K562 (cell line): Measurements from ENCODE around the gene PCED1B. TPM values are rescaled to one million over a fixed set of nuclear protein-coding genes. Genes with fewer than 3 reads are reported as not detected.

Experiments
- ATAC-seq: fragments of 200-7000 bp; cut with Tn5 transposase; 3 replicates; pipeline ENCODE4 v1.9.1; 2020; ENCODE audit warnings: moderate library complexity
- BruUV-seq: library from RNA; stranded (reverse); fragments of 400-500 nt; replicated peaks from 2 replicates; lab custom pipeline; 2021; lab: Mats Ljungman, UMichigan
- CTCF ChIA-PET: fragments of 300-600 bp; formaldehyde crosslinking; extraction: SDS; loops from one replicate; lab custom pipeline; 2021; ENCODE audit warnings: low intra/inter-chr PET ratio; lab: Yijun Ruan, JAX
- POLR2A ChIA-PET: fragments of 300-600, 350-650 bp; sonication (Branson Sonifier 250); formaldehyde crosslinking; extraction: SDS; loops from one replicate; lab custom pipeline; 2021; ENCODE audit warnings: antibody characterized with exemption, inconsistent platforms; lab: Yijun Ruan, JAX
- DNase-seq, 4 experiments: peaks; one replicate each; pipeline versions ENCODE4 v3.0.0 to v3.0.0-alpha.2; 2011 to 2018; ENCODE audit warnings: low spot score in 3 of 4, mixed read lengths in 3 of 4; ENCODE audit errors: extremely low read depth in 1 of 4
- FAIRE-seq: peaks from 2 replicates; lab custom pipeline; 2011; peaks lifted over from hg19 to GRCh38; lab: Jason Lieb, UNC
- H2AFZ ChIP-seq: 2 replicates; pipeline ENCODE4 v1.6.0; 2011; ENCODE audit warnings: low read depth, low read length, control low read depth, inconsistent platforms
- H3K27ac ChIP-seq: fragments of 200-600 bp; 3 replicates; pipeline ENCODE4 v1.8.0; 2011; ENCODE audit warnings: low read depth, mild to moderate bottlenecking, control low read depth, inconsistent platforms, low read length, moderate library complexity, mixed read lengths; ENCODE audit errors: extremely low read depth
- H3K27me3 ChIP-seq, 2 experiments: fragments of 300-600 bp in 1 of 2; 2 replicates in 1 of 2; 3 replicates in 1 of 2; pipeline versions ENCODE4 v1.6.0 to v1.8.0; 2011; ENCODE audit warnings: inconsistent platforms in 2 of 2, low read length in 2 of 2, mild to moderate bottlenecking in 1 of 2, mixed read lengths in 1 of 2, moderate library complexity in 1 of 2; ENCODE audit not compliant: control insufficient read depth in 2 of 2, insufficient read depth in 2 of 2
- H3K36me3 ChIP-seq: fragments of 300-600 bp; 3 replicates; pipeline ENCODE4 v1.8.0; 2011; ENCODE audit warnings: mild to moderate bottlenecking, low read length, inconsistent platforms; ENCODE audit not compliant: control insufficient read depth, insufficient read depth
- H3K4me1 ChIP-seq, 2 experiments: fragments of 200-600 bp in 1 of 2; replicated peaks in 1 of 2; 2 replicates in 1 of 2; 3 replicates in 1 of 2; pipeline versions ENCODE4 v1.5.1 to v1.8.0; 2011; ENCODE audit warnings: inconsistent platforms in 2 of 2, low read length in 2 of 2, mild to moderate bottlenecking in 1 of 2, mixed read lengths in 1 of 2, moderate library complexity in 1 of 2; ENCODE audit not compliant: control insufficient read depth in 2 of 2, insufficient read depth in 2 of 2
- H3K4me2 ChIP-seq: 2 replicates; pipeline ENCODE4 v1.6.1; 2011; ENCODE audit warnings: low read length, control low read depth, inconsistent platforms, mixed read lengths; ENCODE audit not compliant: insufficient read depth
- H3K4me3 ChIP-seq: fragments of 200-600 bp; sonication (generic), shearing (Covaris generic); 2 replicates; pipeline ENCODE4 v1.5.1; 2016; ENCODE audit warnings: control low read depth, inconsistent platforms
- H3K79me2 ChIP-seq: fragments of 200-600 bp; 3 replicates; pipeline ENCODE4 v1.8.0; 2011; ENCODE audit warnings: low read length, inconsistent platforms; ENCODE audit not compliant: control insufficient read depth, insufficient read depth
- H3K9ac ChIP-seq, 2 experiments: 2 replicates each; pipeline versions ENCODE4 v1.6.0 to v1.6.1; 2011; ENCODE audit warnings: low read depth in 2 of 2, low read length in 2 of 2, control low read depth in 1 of 2, inconsistent platforms in 1 of 2, mild to moderate bottlenecking in 1 of 2, mixed read lengths in 1 of 2; ENCODE audit not compliant: insufficient read depth in 1 of 2
- H3K9me1 ChIP-seq: one replicate; pipeline ENCODE4 v1.6.0; 2011; ENCODE audit warnings: inconsistent platforms, mild to moderate bottlenecking, low read length, moderate library complexity; ENCODE audit not compliant: control insufficient read depth, insufficient read depth
- H3K9me3 ChIP-seq: replicated peaks from 2 replicates; pipeline ENCODE4 v1.5.1; 2011; ENCODE audit warnings: low read depth, low read length, inconsistent platforms; ENCODE audit not compliant: control insufficient read depth, insufficient read depth
- H4K20me1 ChIP-seq: replicated peaks from 2 replicates; pipeline ENCODE4 v1.6.1; 2011; ENCODE audit warnings: low read length, inconsistent platforms, mixed read lengths; ENCODE audit not compliant: control insufficient read depth, insufficient read depth
- ERF ChIP-seq: fragments of 450-650 bp; formaldehyde crosslinking; IDR thresholded peaks from 2 replicates; pipeline ENCODE4 v1.4.0; 2020; ENCODE audit warnings: mild to moderate bottlenecking, mixed read lengths
- HINFP ChIP-seq: fragments of 450-650 bp; conservative IDR thresholded peaks from 2 replicates; pipeline ENCODE4 v1.6.1; 2016; ENCODE audit warnings: missing genetic modification characterization, low read depth, mild to moderate bottlenecking, control low read depth, missing compliant biosample characterization
- NR4A1 ChIP-seq, 2 experiments: fragments of 250-450 bp in 1 of 2; fragments of 450-650 bp in 1 of 2; sonication (Bioruptor Pico) in 1 of 2; IDR thresholded peaks; 2 replicates each; pipeline versions ENCODE4 v1.4.0 to v1.6.1; 2016 to 2020; ENCODE audit warnings: mild to moderate bottlenecking in 2 of 2, missing compliant biosample characterization in 1 of 2, missing genetic modification characterization in 1 of 2, moderate library complexity in 1 of 2
- NUFIP1 ChIP-seq: fragments of 450-650 bp; IDR thresholded peaks from 2 replicates; pipeline ENCODE4 v1.6.1; 2018; ENCODE audit not compliant: partially characterized antibody
- RFX1 ChIP-seq: fragments of 450-650 bp; IDR thresholded peaks from 2 replicates; pipeline ENCODE4 v1.6.1; 2016; ENCODE audit warnings: mild to moderate bottlenecking, moderate library complexity
- YY1 ChIP-seq, 3 experiments: IDR thresholded peaks; 2 replicates each; pipeline ENCODE4 v1.6.1; 2011; ENCODE audit warnings: low read length in 2 of 3, mild to moderate bottlenecking in 2 of 3, moderate library complexity in 2 of 3, borderline replicate concordance in 1 of 3, control low read depth in 1 of 3, low read depth in 1 of 3; ENCODE audit not compliant: insufficient read depth in 3 of 3, insufficient replicate concordance in 2 of 3, control insufficient read depth in 1 of 3, insufficient read length in 1 of 3; ENCODE audit errors: extremely low read depth in 1 of 3
- ZBTB7A ChIP-seq: IDR thresholded peaks from 2 replicates; pipeline ENCODE4 v1.6.1; 2011; ENCODE audit warnings: low read depth, mild to moderate bottlenecking, low read length, moderate library complexity, borderline replicate concordance; ENCODE audit not compliant: control insufficient read depth
- ZNF165 ChIP-seq: fragments of 250-450 bp; sonication (Bioruptor Pico); IDR thresholded peaks from 2 replicates; pipeline ENCODE4 v1.4.0; 2020; ENCODE audit warnings: borderline replicate concordance
- ZNF197 ChIP-seq: fragments of 200-800 bp; sonication (Bioruptor generic); IDR thresholded peaks from 2 replicates; pipeline ENCODE4 v1.6.1; 2016; ENCODE audit warnings: low read depth, missing genetic modification characterization, missing compliant biosample characterization
- ZNF696 ChIP-seq: fragments of 250-450 bp; sonication (Bioruptor Pico); conservative IDR thresholded peaks from 2 replicates; pipeline ENCODE4 v1.4.0; 2020; ENCODE audit warnings: mild to moderate bottlenecking, moderate library complexity
- WGBS: fragments of 100-300 bp; shearing (Covaris generic); methylation state at CpG from one replicate; pipeline ENCODE4 v1.1.6; 2016; ENCODE audit warnings: low coverage, mixed read lengths; ENCODE audit not compliant: insufficient coverage; ENCODE audit errors: missing lambda C conversion rate; 5-methylcytosine and 5-hydroxymethylcytosine counted together
- in situ Hi-C: fragments of 300-500 bp; cut with MboI; formaldehyde crosslinking; loops from 4 replicates; pipeline ENCODE4 v1.15.0; 2018; ENCODE audit warnings: inconsistent platforms, mixed read lengths
- intact Hi-C: fragments of 100-400 bp; cut with micrococcal nuclease; formaldehyde crosslinking; loops from 2 replicates; pipeline ENCODE4 v1.14.2; 2022
- polyA plus RNA-seq, 8 experiments: library from polyadenylated mRNA; depleted of rRNA in 4 of 8; stranded (reverse) in 5 of 8; unstranded in 3 of 8; fragments of >200 nt; fragmentation: Nextera tagmentation in 2 of 8; fragmentation: Illumina TruSeq in 1 of 8; extraction: Ambion mirVana in 2 of 8; extraction: Trizol in 1 of 8; gene quantifications; 2 replicates each; pipeline versions ENCODE4 v1.2.1 to v1.2.3, GENCODE V29; 2011 to 2014; ENCODE audit warnings: inconsistent platforms in 1 of 8, missing spikeins in 1 of 8
- total RNA-seq, 7 experiments: library from RNA; depleted of rRNA in 6 of 7; stranded (reverse); fragments of >200 nt in 6 of 7; fragmentation: Illumina TruSeq in 2 of 7; extraction: Trizol in 2 of 7; gene quantifications; 2 replicates each; pipeline versions ENCODE4 v1.2.1 to v1.2.3, GENCODE V29; 2011 to 2021; ENCODE audit warnings: low replicate concordance in 1 of 7

The PCED1B gene
- total and polyA plus RNA-seq, 9 of the 15 experiments (the other 6 are each of a cell fraction or from before 2014, with no cell fraction given): 1.2 to 9.3 (median 2.5) TPM

GRCh38 chr12:47098099-47098498 is 18.7 kb downstream of the PCED1B start:
- in situ Hi-C loops: no loop called here
- 58% methylated on average over 6 of the region's 6 CpGs for WGBS
- no peaks in the 10 kb centered on the region for H3K36me3 ChIP-seq
- H4K20me1 ChIP-seq: no peaks in the 10 kb centered on the region
- no peak overlapping the region for H3K4me3 ChIP-seq
- no peak overlapping the region for H3K27ac ChIP-seq
- peak overlapping the region; percentile 15; the same call in 1 of the 2 replicates for H2AFZ ChIP-seq
- H3K27me3 ChIP-seq: no peaks in the 10 kb centered on the region
- H3K79me2 ChIP-seq: no peaks in the 10 kb centered on the region
- H3K4me2 ChIP-seq: no peak overlapping the region
- CTCF ChIA-PET: no interaction called here
- no TSS peak for BruUV-seq
- no peaks in the 10 kb centered on the region for H3K9me3 ChIP-seq
- no peak for TF ChIP-seq ZNF165 (CRISPR knock-in tag)
- TF ChIP-seq ZNF696 (CRISPR knock-in tag): no peak
- TF ChIP-seq ZNF197 (CRISPR knock-in tag): no peak
- TF ChIP-seq NR4A1 (CRISPR knock-in tag; IDR thresholded peaks at IDR 0.05): no peak
- no peak for TF ChIP-seq NR4A1 (tag; IDR thresholded peaks at IDR 0.05)
- TF ChIP-seq YY1 (IDR thresholded peaks at IDR 0.05; ENCODE audit: borderline replicate concordance in 1 of 3, control insufficient read depth in 1 of 3, extremely low read depth in 1 of 3, insufficient read depth in 3 of 3, insufficient read length in 1 of 3, insufficient replicate concordance in 2 of 3, low read depth in 1 of 3, low read length in 2 of 3): no peak
- TF ChIP-seq HINFP (tag): no peak
- no peak for TF ChIP-seq NUFIP1
- TF ChIP-seq ERF: no peak
- no peak for TF ChIP-seq RFX1
- TF ChIP-seq ZBTB7A: no peak
- TF ChIP-seq, all 486 proteins: peak for 0
- ATAC-seq (no peak), DNase-seq (no peak), FAIRE-seq (no peak)
- intact Hi-C loops: no loop called here
- Histone ChIP-seq H3K9me1 (no peaks in the 10 kb centered on the region), H3K9ac (peak overlapping the region in 1 of 2 experiments; percentile 50; a peak in 1 of 4 replicates), H3K4me1 (no peaks in the 10 kb centered on the region)
- POLR2A ChIA-PET: interaction anchor here (0.6 to 0.7 kb wide), 3 partner anchors 11 to 1106 kb away, joined by 3 to 4 read pairs (median 3); no protein-coding TSS in a partner anchor
